ENCODE results near the gene CYP1A2.

- TF ChIP-seq POLR2AphosphoS5 (IDR thresholded peaks at IDR 0.05) (no peak), CTCF (IDR thresholded peaks at IDR 0.05) (no peak)
Observed at GRCh38 chr15:74800559-74801094, 52.0 kb downstream of the CYP1A2 start.
